HuH-7 (cell line): ENCODE results near the gene PDE12.

Source experiments
- DNase-seq: peaks from one replicate; pipeline ENCODE4 v3.0.0; 2011; ENCODE audit warnings: low spot score

The PDE12 gene

GRCh38 chr3:57555738-57556458, at the start of gene PDE12:
TSS of gene PDE12 (plus strand) at chr3:57556274. CDS start at chr3:57556380, 106 bp downstream.
- peak; percentile 47 for DNase-seq

- DNase-seq: no peak
These were observed 43.9 kb upstream of the PDE12 start for GRCh38 chr3:57512166-57512565.

- no peak for DNase-seq
These were observed 37.7 kb upstream of the PDE12 start for GRCh38 chr3:57518276-57518915.

GRCh38 chr3:57530071-57530608, 25.9 kb upstream of the PDE12 start:
- no peak for DNase-seq

GRCh38 chr3:57538465-57538864, 17.6 kb upstream of the PDE12 start:
- no peak for DNase-seq

GRCh38 chr3:57544181-57545125, 11.6 kb upstream of the PDE12 start, which contains the start of gene DNAH12:
TSS of gene DNAH12 (minus strand) at chr3:57544344. CDS start at chr3:57542870, 1,474 bp downstream.
- DNase-seq: peak; percentile 37

GRCh38 chr3:57545636-57546268, 10.3 kb upstream of the PDE12 start:
- DNase-seq: no peak

- no peak for DNase-seq
These were observed 9.5 kb upstream of the PDE12 start for GRCh38 chr3:57546616-57547015.

- no peak for DNase-seq
These were observed 768 bp upstream of the PDE12 start for GRCh38 chr3:57555306-57555705.

- no peak for DNase-seq
These were observed 498 bp downstream of the PDE12 start for GRCh38 chr3:57556459-57557084.

- peak; percentile 12 for DNase-seq
These were observed 1.0 kb downstream of the PDE12 start for GRCh38 chr3:57557085-57557537.

- DNase-seq: no peak
These were observed 3.5 kb downstream of the PDE12 start for GRCh38 chr3:57559526-57559925.

GRCh38 chr3:57569859-57570450, 13.9 kb downstream of the PDE12 start:
- DNase-seq: no peak

- no peak for DNase-seq
These were observed 14.8 kb downstream of the PDE12 start for GRCh38 chr3:57570878-57571277.

- no peak for DNase-seq
These were observed 16.0 kb downstream of the PDE12 start for GRCh38 chr3:57572096-57572495.

- no peak for DNase-seq
These were observed 20.0 kb downstream of the PDE12 start for GRCh38 chr3:57575966-57576626.

- DNase-seq: no peak
These were observed 21.7 kb downstream of the PDE12 start for GRCh38 chr3:57577801-57578200.

- DNase-seq: no peak
These were observed 26.5 kb downstream of the PDE12 start for GRCh38 chr3:57582474-57583168.

- DNase-seq: no peak
These were observed 27.5 kb downstream of the PDE12 start for GRCh38 chr3:57583544-57583943.

- no peak for DNase-seq
These were observed 30.7 kb downstream of the PDE12 start for GRCh38 chr3:57586778-57587177.
